Ectodermal cell (in vitro differentiated cells): ENCODE data around the gene TMPRSS11A.

Experiments
- H3K27ac ChIP-seq: 2 replicates; pipeline ENCODE4 v1.7.0; 2013; ENCODE audit warnings: mild to moderate bottlenecking, low read depth, low read length; ENCODE audit not compliant: insufficient read depth, poor library complexity, severe bottlenecking
- H3K27me3 ChIP-seq: 2 replicates; pipeline ENCODE4 v1.7.0; 2013; ENCODE audit warnings: mild to moderate bottlenecking, low read length; ENCODE audit not compliant: insufficient read depth, control insufficient read depth, poor library complexity, severe bottlenecking
- H3K36me3 ChIP-seq: one replicate; pipeline ENCODE4 v1.7.0; 2013; ENCODE audit warnings: low read length; ENCODE audit not compliant: control insufficient read depth, insufficient read depth
- H3K4me1 ChIP-seq: one replicate; pipeline ENCODE4 v1.7.0; 2013; ENCODE audit warnings: low read length; ENCODE audit not compliant: control insufficient read depth, insufficient read depth
- H3K4me3 ChIP-seq: 2 replicates; pipeline ENCODE4 v1.7.0; 2013; ENCODE audit warnings: low read depth, low read length, control low read depth; ENCODE audit not compliant: insufficient read depth
- H3K9me3 ChIP-seq: 2 replicates; pipeline ENCODE4 v1.7.0; 2013; ENCODE audit warnings: mild to moderate bottlenecking, low read length, moderate library complexity; ENCODE audit not compliant: control insufficient read depth
- WGBS, 2 experiments: methylation state at CpG; one replicate each; pipeline ENCODE4 v1.1.7; 2013; ENCODE audit warnings: missing lambda C conversion rate in 2 of 2; 5-methylcytosine and 5-hydroxymethylcytosine counted together

The TMPRSS11A gene

DNA sequence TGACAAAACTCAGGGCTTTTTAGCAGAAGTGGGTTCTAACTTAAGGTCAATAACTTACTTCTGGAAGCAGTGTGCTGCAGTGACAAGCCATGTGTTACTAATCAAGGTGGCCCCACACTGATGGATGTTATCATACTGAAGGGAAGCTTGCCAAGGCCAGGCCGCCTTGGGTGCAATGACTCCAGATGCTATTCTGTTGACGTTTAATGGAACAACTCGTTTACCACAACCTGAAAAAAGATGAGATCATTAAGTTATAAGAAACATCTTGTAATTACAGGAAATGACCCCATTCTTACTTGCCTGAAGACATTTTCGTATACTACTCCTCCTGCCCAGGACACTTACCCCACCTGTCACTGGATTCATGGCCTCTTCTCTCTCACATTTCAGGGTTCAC lies 40.6 kb downstream of the TMPRSS11A start:
- Histone ChIP-seq H3K36me3 (no peaks in the 10 kb centered on the region), H3K4me1 (no peaks in the 10 kb centered on the region), H3K27me3 (no peaks in the 10 kb centered on the region), H3K9me3 (no peaks in the 10 kb centered on the region), H3K4me3 (no peak overlapping the region), H3K27ac (no peak overlapping the region)
- 93 to 98% methylated on average over 4 of the region's 4 CpGs for WGBS, 2 experiments

- no peaks in the 10 kb centered on the region for H3K4me1 ChIP-seq
- H3K27ac ChIP-seq = no peak overlapping the region
- H3K36me3 ChIP-seq = no peaks in the 10 kb centered on the region
- no peaks in the 10 kb centered on the region for H3K27me3 ChIP-seq
- H3K4me3 ChIP-seq = no peak overlapping the region
- H3K9me3 ChIP-seq = no peaks in the 10 kb centered on the region
Observed at GRCh38 chr4:67918428-67918827, 44.9 kb downstream of the TMPRSS11A start.

DNA sequence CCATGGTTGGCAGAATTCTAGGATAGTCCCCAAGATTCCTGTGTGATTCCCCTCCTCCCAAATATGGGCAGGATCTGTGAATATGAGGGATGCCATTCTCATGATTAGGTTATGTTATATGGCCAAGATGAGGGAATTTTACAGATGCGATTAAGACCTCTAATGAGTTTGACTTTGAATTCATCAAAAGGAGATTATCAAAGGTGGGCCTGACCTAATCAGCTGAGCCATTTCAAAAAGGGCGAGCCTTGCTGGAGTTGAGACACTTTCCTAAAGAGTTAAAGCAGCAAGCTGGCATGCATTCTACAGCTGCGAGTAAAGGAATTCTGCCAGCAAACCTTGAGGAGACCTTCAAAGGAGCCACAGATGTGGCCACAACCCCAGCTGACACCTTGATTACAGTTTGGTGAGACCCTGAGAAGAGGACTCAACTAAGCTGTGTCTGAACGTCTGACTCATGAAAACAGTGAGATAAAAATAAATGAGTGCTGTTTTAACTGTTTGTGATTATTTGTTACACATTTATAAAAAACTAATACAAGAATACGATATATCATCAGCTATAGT lies 47.8 kb downstream of the TMPRSS11A start:
- no peaks in the 10 kb centered on the region for H3K27me3 ChIP-seq
- no peaks in the 10 kb centered on the region for H3K36me3 ChIP-seq
- WGBS, 2 experiments = 87 to 94% methylated on average over 5 of the region's 5 CpGs
- no peaks in the 10 kb centered on the region for H3K4me1 ChIP-seq
- H3K9me3 ChIP-seq = no peaks in the 10 kb centered on the region
- no peak overlapping the region for H3K4me3 ChIP-seq
- H3K27ac ChIP-seq = no peak overlapping the region

GRCh38 chr4:67912080-67912479 lies 51.2 kb downstream of the TMPRSS11A start:
- Histone ChIP-seq H3K27me3 (no peaks in the 10 kb centered on the region), H3K36me3 (no peaks in the 10 kb centered on the region), H3K27ac (no peak overlapping the region), H3K4me1 (no peaks in the 10 kb centered on the region), H3K9me3 (no peaks in the 10 kb centered on the region), H3K4me3 (no peak overlapping the region)
- WGBS, 2 experiments = 84 to 91% methylated on average over 2 of the region's 2 CpGs

DNA sequence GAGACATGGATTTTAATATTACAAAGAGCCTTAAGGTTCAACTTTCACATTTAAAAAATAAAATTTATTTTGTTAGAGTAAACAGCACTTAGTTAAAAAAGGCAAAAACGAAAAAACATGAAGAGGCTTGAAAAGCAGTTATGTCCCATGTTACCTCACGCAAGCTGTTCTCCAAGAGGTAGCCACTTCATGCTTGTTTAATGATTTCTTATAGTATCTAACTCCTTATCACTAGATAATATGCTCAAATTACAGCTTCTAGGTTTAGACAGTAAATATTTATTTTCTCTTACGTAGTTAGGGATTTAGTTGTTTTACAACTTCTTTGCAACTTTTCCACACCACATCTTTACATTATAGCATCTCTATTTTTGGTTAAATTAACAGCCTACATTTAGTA lies 51.7 kb downstream of the TMPRSS11A start:
- Histone ChIP-seq H3K27ac (no peak overlapping the region), H3K27me3 (no peaks in the 10 kb centered on the region), H3K4me1 (no peaks in the 10 kb centered on the region), H3K4me3 (no peak overlapping the region), H3K36me3 (no peaks in the 10 kb centered on the region), H3K9me3 (no peaks in the 10 kb centered on the region)
- 92 to 100% methylated on average over 2 of the region's 3 CpGs for WGBS, 2 experiments

DNA sequence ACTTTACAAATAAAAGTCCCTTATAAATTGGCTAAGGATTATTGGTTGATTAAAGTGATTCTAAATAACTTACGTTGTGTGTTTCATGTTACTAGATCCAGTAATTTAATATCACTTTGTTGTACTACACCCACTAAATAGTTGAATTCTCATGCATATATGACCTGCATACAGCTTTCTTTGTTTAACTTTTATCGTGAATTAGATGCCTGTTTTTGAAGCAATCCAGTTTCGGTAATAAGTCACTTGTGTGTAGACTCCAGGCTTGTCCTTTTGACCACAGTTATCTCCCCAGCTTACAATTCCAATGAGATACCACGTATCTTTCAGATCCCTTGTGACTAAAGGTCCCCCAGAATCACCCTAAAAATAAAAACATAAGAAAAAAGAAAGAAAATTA lies 52.2 kb downstream of the TMPRSS11A start:
- no peak overlapping the region for H3K27ac ChIP-seq
- H3K4me3 ChIP-seq = no peak overlapping the region
- no peaks in the 10 kb centered on the region for H3K4me1 ChIP-seq
- WGBS, 2 experiments = 97 to 99% methylated on average over 2 to 4 of the region's 4 CpGs
- H3K9me3 ChIP-seq = no peaks in the 10 kb centered on the region
- no peaks in the 10 kb centered on the region for H3K27me3 ChIP-seq
- no peaks in the 10 kb centered on the region for H3K36me3 ChIP-seq

- no peak overlapping the region for H3K4me3 ChIP-seq
- no CpG with 5 or more reads among the region's 1 CpG for WGBS, 2 experiments
- no peaks in the 10 kb centered on the region for H3K27me3 ChIP-seq
- no peaks in the 10 kb centered on the region for H3K9me3 ChIP-seq
- H3K4me1 ChIP-seq = no peaks in the 10 kb centered on the region
- H3K27ac ChIP-seq = no peak overlapping the region
- H3K36me3 ChIP-seq = no peaks in the 10 kb centered on the region
Observed at GRCh38 chr4:67910585-67910905, 52.7 kb downstream of the TMPRSS11A start.

GRCh38 chr4:67909905-67910584 lies 53.2 kb downstream of the TMPRSS11A start:
- H3K4me1 ChIP-seq = no peaks in the 10 kb centered on the region
- WGBS, 2 experiments = 48% methylated on average over 3 of the region's 6 CpGs; no CpG with 5 or more reads in 1 of the 2 experiments
- H3K4me3 ChIP-seq = no peak overlapping the region
- no peaks in the 10 kb centered on the region for H3K9me3 ChIP-seq
- no peak overlapping the region for H3K27ac ChIP-seq
- H3K27me3 ChIP-seq = no peaks in the 10 kb centered on the region
- H3K36me3 ChIP-seq = no peaks in the 10 kb centered on the region

- no peak overlapping the region for H3K4me3 ChIP-seq
- WGBS, 2 experiments = 91 to 97% methylated on average over 4 of the region's 4 CpGs
- H3K4me1 ChIP-seq = no peaks in the 10 kb centered on the region
- H3K27me3 ChIP-seq = no peaks in the 10 kb centered on the region
- H3K9me3 ChIP-seq = no peaks in the 10 kb centered on the region
- H3K36me3 ChIP-seq = no peaks in the 10 kb centered on the region
- H3K27ac ChIP-seq = no peak overlapping the region
Observed at GRCh38 chr4:67907650-67908049, 55.6 kb downstream of the TMPRSS11A start.

DNA sequence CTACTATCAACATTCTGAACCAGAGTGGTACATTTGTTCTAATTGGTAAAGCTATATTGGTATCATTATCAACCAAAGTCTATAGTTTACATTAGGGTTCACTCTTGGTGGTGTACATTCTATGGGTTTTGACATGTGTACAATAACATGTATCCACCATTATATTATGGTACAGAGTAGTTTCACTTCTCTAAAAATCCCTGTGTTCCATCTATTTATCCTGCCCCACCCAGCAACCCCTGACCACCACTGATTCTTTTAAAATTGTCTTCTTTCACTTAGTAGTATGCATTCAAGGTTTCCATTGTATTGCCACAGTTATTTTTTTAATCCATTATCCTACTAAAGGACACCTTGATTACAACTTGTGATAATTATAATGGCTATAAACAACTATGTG lies 64.2 kb downstream of the TMPRSS11A start:
- Histone ChIP-seq H3K27ac (no peak overlapping the region), H3K4me3 (no peak overlapping the region), H3K4me1 (no peaks in the 10 kb centered on the region), H3K9me3 (no peaks in the 10 kb centered on the region), H3K36me3 (no peaks in the 10 kb centered on the region), H3K27me3 (no peaks in the 10 kb centered on the region)

- Histone ChIP-seq H3K36me3 (no peaks in the 10 kb centered on the region), H3K27ac (no peak overlapping the region), H3K4me3 (no peak overlapping the region), H3K27me3 (no peaks in the 10 kb centered on the region), H3K4me1 (no peaks in the 10 kb centered on the region), H3K9me3 (no peaks in the 10 kb centered on the region)
Observed at GRCh38 chr4:67897686-67898085, 65.6 kb downstream of the TMPRSS11A start.
